ENCODE data around the gene SLC5A4. TPM values are rescaled to one million over a fixed set of nuclear protein-coding genes. Genes with fewer than 3 reads are reported as not detected.

Gene SLC5A4
- total and polyA plus RNA-seq, 2 of the 4 experiments (the other 2 are of a cell fraction): 0.10 to 0.18 TPM

DNA sequence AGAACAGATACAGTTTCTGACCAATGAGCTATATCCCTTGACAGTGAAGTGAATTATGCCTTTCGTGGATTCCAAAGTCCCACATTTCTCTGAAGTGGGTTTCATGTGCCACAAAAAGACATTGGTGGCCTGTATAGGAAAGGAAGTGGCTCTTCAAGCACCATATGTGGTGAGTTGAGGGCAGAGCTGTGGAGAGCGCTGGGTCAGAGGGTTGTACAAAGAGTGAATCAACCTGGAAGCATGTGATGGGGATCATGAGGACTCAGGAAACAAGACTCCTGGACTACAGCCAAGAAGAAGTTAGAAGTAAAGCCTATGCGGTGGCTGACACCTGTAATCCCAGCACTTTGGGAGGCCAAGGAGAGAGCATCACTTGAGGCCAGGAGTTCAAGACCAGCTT lies 579 bp upstream of the SLC5A4 start:
- 29% methylated on average over 1 of the region's 3 CpGs; no CpG with 5 or more reads in 1 of the 2 experiments for WGBS, 2 experiments (ENCODE audit: extremely low coverage in 2 of 2, insufficient read length in 1 of 2)
- dilution Hi-C loops (cut with HindIII; ENCODE audit: low sequenced_read_pairs, unreplicated experiment) (no loop called here), intact Hi-C loops (cut with micrococcal nuclease) (no loop called here), in situ Hi-C loops (cut with MboI; ENCODE audit: low sequenced_read_pairs) (no loop called here)
- Histone ChIP-seq H3K14ac (replicated peaks; ENCODE audit: low read depth, low read length) (no peak overlapping the region), H3K18ac (ENCODE audit: low read depth, low read length) (no peak overlapping the region), H2BK15ac (ENCODE audit: low read depth, low read length) (no peak overlapping the region), H4K20me1 (ENCODE audit: insufficient read depth, low read length) (no peaks in the 10 kb centered on the region), H3K56ac (ENCODE audit: extremely low read depth, insufficient read depth, low read length) (no peak overlapping the region), H3K79me1 (ENCODE audit: low read depth in 1 of 2, low read length in 2 of 2) (no peaks in the 10 kb centered on the region), H3K4me3 (ENCODE audit: insufficient read depth, low read depth, low read length) (no peak overlapping the region), H4K91ac (ENCODE audit: insufficient read depth, low read depth, low read length) (no peak overlapping the region), H2BK5ac (ENCODE audit: low read depth, low read length, poor library complexity, severe bottlenecking) (no peak overlapping the region), H2AK9ac (replicated peaks; ENCODE audit: low read depth, low read length, poor library complexity) (no peak overlapping the region), H3K9me1 (ENCODE audit: insufficient read depth, low read length) (no peaks in the 10 kb centered on the region; the same call in 1 of the 2 replicates), H3K36me3 (ENCODE audit: control insufficient read depth, insufficient read depth, low read length) (no peaks in the 10 kb centered on the region), H3K27ac (ENCODE audit: insufficient read depth, low read length) (no peak overlapping the region), H3K9ac (ENCODE audit: low read depth, low read length) (no peak overlapping the region), H2BK120ac (ENCODE audit: low read depth, low read length) (no peak overlapping the region), H3K4me2 (ENCODE audit: low read depth, low read length) (no peak overlapping the region), H3K9me3 (ENCODE audit: control insufficient read depth, insufficient read depth, low read length) (no peaks in the 10 kb centered on the region), H4K8ac (ENCODE audit: low read depth in 2 of 2, low read length in 2 of 2) (no peak overlapping the region), H2AK5ac (ENCODE audit: low read depth, low read length) (no peak overlapping the region), H2AFZ (replicated peaks; ENCODE audit: low read length, poor library complexity) (no peak overlapping the region), H3K4ac (ENCODE audit: low read depth, low read length) (no peak overlapping the region), H2BK20ac (ENCODE audit: low read depth, low read length) (no peak overlapping the region), H3K4me1 (ENCODE audit: control insufficient read depth, insufficient read depth, low read length) (no peaks in the 10 kb centered on the region), H3K23ac (ENCODE audit: low read depth, low read length) (no peak overlapping the region), H4K5ac (ENCODE audit: low read depth, low read length) (no peak overlapping the region), H3K27me3 (ENCODE audit: control insufficient read depth, insufficient read depth, low read length) (no peaks in the 10 kb centered on the region)
- BruUV-seq (replicated peaks): no TSS peak
- TF ChIP-seq RAD21 (IDR thresholded peaks at IDR 0.05; ENCODE audit: low read length) (no peak), RFX5 (IDR thresholded peaks at IDR 0.05; ENCODE audit: low read depth, low read length) (no peak), MAZ (IDR thresholded peaks at IDR 0.05; ENCODE audit: borderline replicate concordance, low read depth, low read length) (no peak)
- TF ChIP-seq, protein P1, sequence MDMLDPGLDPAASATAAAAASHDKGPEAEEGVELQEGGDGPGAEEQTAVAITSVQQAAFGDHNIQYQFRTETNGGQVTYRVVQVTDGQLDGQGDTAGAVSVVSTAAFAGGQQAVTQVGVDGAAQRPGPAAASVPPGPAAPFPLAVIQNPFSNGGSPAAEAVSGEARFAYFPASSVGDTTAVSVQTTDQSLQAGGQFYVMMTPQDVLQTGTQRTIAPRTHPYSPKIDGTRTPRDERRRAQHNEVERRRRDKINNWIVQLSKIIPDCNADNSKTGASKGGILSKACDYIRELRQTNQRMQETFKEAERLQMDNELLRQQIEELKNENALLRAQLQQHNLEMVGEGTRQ (IDR thresholded peaks at IDR 0.05; ENCODE audit: low read depth, low read length): no peak
- POLR2A ChIA-PET (ENCODE audit: unreplicated experiment): no interaction called here
- ATAC-seq (ENCODE audit: low read depth): no peak
- CTCF ChIA-PET: no interaction called here
- DNase-seq: no peak

All from IMR-90 (cell line).